Uterus (tissue), 4 donors: ENCODE results near the gene MYH15. TPM values are rescaled to one million over a fixed set of nuclear protein-coding genes. Genes with fewer than 3 reads are reported as not detected.

Source experiments
- DNase-seq, 2 donors: peaks; one replicate each; pipeline ENCODE4 v3.0.0-alpha.2; 2019 to 2020
- H3K27ac ChIP-seq, 2 donors: fragments of 200-600 bp; sonication (generic); 1 replicate in 1 of 2; 2 replicates in 1 of 2; pipeline ENCODE4 v1.5.1; 2016 to 2018
- H3K27me3 ChIP-seq, 2 donors: fragments of 200-600 bp; sonication (generic); one replicate each; pipeline ENCODE4 v1.5.1; 2018 to 2019; ENCODE audit warnings: control low read depth in 1 of 2
- H3K36me3 ChIP-seq, 2 donors: fragments of 200-600 bp; sonication (generic); one replicate each; pipeline ENCODE4 v1.5.1; 2019; ENCODE audit warnings: control low read depth in 1 of 2
- H3K4me1 ChIP-seq, 2 donors: fragments of 200-600 bp; sonication (generic); one replicate each; pipeline ENCODE4 v1.5.1; 2018 to 2019; ENCODE audit warnings: control low read depth in 1 of 2
- H3K4me3 ChIP-seq, 2 donors: fragments of 200-600 bp; sonication (generic); 1 replicate in 1 of 2; 2 replicates in 1 of 2; pipeline ENCODE4 v1.5.1; 2018 to 2019; ENCODE audit warnings: mild to moderate bottlenecking in 1 of 2
- H3K9me3 ChIP-seq, 2 donors: fragments of 200-600 bp; sonication (generic); one replicate each; pipeline ENCODE4 v1.5.1; 2019; ENCODE audit warnings: control low read depth in 1 of 2
- POLR2A ChIP-seq, 2 donors: fragments of 450-650 bp; IDR thresholded peaks; one replicate each; pipeline ENCODE4 v1.6.1; 2016; ENCODE audit warnings: antibody characterized with exemption in 2 of 2, mild to moderate bottlenecking in 1 of 2, moderate library complexity in 1 of 2
- intact Hi-C: fragments of 100-400 bp; cut with DNase I; formaldehyde crosslinking; loops from one replicate; pipeline ENCODE4 v1.15.1; 2023; ENCODE audit warnings: low total_unique reads
- total RNA-seq, 4 donors: library from RNA; depleted of rRNA in 3 of 4; stranded (reverse); fragments of >200 nt in 3 of 4; gene quantifications; one replicate each; pipeline versions ENCODE4 v1.1.0 to v1.2.4, GENCODE V29; 2014 to 2023
- TF ChIP-seq, protein P1 (sequence below), 4 experiments: fragments of 200-600 bp in 2 of 4; fragments of 450-650 bp in 2 of 4; sonication (generic) in 2 of 4; IDR thresholded peaks; one replicate each; pipeline ENCODE4 v1.5.1; 2016 to 2019; ENCODE audit warnings: antibody characterized with exemption in 4 of 4, mild to moderate bottlenecking in 2 of 4, moderate library complexity in 1 of 4
- donor health status: DM: yes; HTN: yes; CAD: no.

The MYH15 gene
- total RNA-seq, 4 donors from 2014 or later = 0.12 to 0.62 TPM; not detected in 2

DNA sequence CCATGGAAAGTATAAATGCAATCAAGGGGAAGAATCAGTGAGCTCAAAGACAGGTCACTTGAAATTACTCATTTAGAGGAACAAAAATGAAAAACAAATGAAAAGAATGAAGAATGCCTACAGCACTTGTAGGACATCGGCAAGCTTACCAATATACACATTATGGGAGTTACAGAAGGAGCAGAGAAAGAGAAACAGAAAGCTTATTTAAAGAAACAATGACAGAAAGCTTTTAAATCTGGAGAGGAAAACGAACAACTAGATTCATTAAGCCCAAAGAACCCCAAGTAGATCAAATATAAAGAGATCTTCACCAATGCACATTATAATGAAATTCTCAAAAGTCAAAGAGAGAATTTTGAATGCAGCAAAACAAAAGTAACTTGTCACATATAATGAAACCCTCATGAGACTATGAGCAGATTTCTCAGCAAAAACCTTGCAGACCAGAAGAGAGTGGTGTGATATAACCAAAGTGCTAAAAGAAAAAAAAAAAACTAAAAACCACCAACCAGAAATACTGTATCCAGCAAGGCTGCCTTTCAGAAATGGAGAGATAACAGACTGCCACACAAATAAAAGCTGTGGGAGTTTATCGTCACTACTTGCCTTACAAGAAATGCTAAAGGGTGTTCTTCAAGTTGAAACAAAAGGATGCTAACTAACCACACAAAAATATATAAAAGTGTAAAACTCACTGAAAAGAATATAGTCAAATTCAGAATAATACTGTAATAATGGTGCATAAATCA is 63.1 kb downstream of the MYH15 start:
- Histone ChIP-seq H3K9me3 (peaks cover 0 to 7% of the 10 kb centered on the region in 2 donors), H3K36me3 (no peaks in the 10 kb centered on the region), H3K27ac (no peak overlapping the region), H3K4me1 (no peaks in the 10 kb centered on the region), H3K4me3 (no peak overlapping the region), H3K27me3 (no peaks in the 10 kb centered on the region)
- TF ChIP-seq, protein P1, sequence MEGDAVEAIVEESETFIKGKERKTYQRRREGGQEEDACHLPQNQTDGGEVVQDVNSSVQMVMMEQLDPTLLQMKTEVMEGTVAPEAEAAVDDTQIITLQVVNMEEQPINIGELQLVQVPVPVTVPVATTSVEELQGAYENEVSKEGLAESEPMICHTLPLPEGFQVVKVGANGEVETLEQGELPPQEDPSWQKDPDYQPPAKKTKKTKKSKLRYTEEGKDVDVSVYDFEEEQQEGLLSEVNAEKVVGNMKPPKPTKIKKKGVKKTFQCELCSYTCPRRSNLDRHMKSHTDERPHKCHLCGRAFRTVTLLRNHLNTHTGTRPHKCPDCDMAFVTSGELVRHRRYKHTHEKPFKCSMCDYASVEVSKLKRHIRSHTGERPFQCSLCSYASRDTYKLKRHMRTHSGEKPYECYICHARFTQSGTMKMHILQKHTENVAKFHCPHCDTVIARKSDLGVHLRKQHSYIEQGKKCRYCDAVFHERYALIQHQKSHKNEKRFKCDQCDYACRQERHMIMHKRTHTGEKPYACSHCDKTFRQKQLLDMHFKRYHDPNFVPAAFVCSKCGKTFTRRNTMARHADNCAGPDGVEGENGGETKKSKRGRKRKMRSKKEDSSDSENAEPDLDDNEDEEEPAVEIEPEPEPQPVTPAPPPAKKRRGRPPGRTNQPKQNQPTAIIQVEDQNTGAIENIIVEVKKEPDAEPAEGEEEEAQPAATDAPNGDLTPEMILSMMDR (IDR thresholded peaks at IDR 0.05) = no peak
- TF ChIP-seq POLR2A (IDR thresholded peaks at IDR 0.05) = no peak
- intact Hi-C loops = no loop called here
- no peak for DNase-seq

DNA sequence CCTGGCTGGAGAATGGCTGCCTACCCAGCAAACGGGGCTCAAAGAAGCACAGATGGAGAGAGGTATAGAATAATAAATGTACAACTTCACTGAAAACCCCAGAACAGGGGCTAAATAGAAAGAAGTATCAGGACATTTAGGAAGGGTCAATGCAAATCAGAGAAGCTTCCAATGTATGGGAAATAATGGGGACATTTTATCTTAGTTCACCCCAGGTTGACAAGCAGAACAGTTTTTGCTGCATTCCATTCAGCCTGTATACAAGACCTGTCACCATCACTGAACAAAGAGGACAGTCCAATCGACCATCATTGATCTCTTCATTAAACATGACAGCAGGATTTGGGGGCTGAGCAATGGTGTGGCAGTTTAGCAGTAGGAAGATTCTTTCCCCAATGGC is 68.1 kb downstream of the MYH15 start:
- no peak overlapping the region for H3K27ac ChIP-seq
- intact Hi-C loops = no loop called here
- peaks cover 0 to 7% of the 10 kb centered on the region in 2 donors for H3K9me3 ChIP-seq
- no peaks in the 10 kb centered on the region for H3K27me3 ChIP-seq
- no peak for DNase-seq
- H3K4me1 ChIP-seq = no peaks in the 10 kb centered on the region
- no peak for TF ChIP-seq POLR2A (IDR thresholded peaks at IDR 0.05)
- TF ChIP-seq, protein P1 (IDR thresholded peaks at IDR 0.05) = no peak
- H3K4me3 ChIP-seq = no peak overlapping the region
- H3K36me3 ChIP-seq = no peaks in the 10 kb centered on the region

DNA sequence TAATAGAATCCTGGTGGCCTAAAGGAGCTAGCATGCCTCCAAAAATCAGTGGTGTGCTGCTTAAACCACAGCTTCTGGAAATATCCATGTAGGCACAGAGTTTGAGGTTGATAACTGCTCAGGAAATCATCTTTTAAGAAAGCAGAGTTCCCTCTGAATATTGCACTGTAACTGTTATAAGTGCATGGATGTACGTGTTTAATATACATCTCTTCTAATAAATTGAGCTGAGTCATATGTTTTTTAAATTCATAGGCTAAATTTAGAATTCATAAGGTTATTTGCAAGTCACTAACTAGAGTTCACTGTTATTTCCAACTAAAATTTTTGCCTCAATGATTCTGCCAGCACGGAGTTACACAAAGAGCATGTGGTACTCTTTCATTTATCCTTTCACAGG is 68.9 kb downstream of the MYH15 start:
- DNase-seq = no peak
- Histone ChIP-seq H3K4me3 (no peak overlapping the region), H3K9me3 (peaks cover 0 to 6% of the 10 kb centered on the region in 2 donors), H3K36me3 (no peaks in the 10 kb centered on the region), H3K27me3 (no peaks in the 10 kb centered on the region), H3K27ac (no peak overlapping the region), H3K4me1 (no peaks in the 10 kb centered on the region)
- intact Hi-C loops = no loop called here
- no peak for TF ChIP-seq POLR2A (IDR thresholded peaks at IDR 0.05)
- TF ChIP-seq, protein P1 (IDR thresholded peaks at IDR 0.05) = no peak

DNA sequence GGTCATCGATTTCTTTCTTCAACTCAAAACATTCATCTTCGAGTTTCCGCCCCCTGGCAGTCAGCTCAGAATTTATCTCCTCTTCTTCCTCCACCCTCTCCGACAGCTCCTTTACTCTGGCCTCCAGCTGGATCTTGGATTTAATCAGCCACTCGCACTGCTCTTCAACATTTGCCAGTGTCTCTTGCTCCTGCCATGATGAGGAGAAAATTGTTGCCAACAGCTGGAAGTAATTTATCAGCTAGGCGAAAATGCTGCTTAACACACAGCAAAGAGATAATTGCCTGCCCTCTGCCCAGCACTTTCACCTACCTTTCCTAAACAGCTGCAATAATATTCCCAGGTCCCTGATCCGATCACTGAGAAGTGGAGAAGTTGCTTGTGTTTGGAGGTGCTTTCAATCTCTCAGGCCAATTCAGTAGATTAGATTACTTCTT is 69.3 kb downstream of the MYH15 start:
- intact Hi-C loops = no loop called here
- TF ChIP-seq POLR2A (IDR thresholded peaks at IDR 0.05) = no peak
- TF ChIP-seq, protein P1 (IDR thresholded peaks at IDR 0.05) = no peak
- no peak for DNase-seq
- no peaks in the 10 kb centered on the region for H3K36me3 ChIP-seq
- no peak overlapping the region for H3K4me3 ChIP-seq
- no peaks in the 10 kb centered on the region for H3K27me3 ChIP-seq
- no peak overlapping the region for H3K27ac ChIP-seq
- peaks cover 0 to 1% of the 10 kb centered on the region in 2 donors for H3K9me3 ChIP-seq
- no peaks in the 10 kb centered on the region for H3K4me1 ChIP-seq

DNA sequence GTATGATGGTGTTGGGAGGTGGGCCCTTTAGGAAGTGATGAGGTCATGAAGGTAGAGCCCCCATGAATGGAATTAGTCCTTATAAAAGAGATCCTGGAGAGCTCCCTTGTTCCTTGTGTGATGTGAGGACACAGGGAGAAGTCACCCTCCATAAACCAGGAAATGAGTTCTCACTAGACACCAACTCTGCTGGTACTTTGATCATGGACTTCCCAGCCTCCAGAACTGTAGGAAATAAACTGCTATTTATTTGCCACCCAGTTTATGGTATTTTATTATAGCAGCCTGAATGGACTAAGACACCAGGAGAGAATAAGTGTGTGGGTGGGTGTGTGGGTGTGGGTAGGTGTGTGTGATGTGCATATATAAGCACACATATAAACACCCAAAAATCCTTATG is 71.9 kb downstream of the MYH15 start:
- no peaks in the 10 kb centered on the region for H3K27me3 ChIP-seq
- no peaks in the 10 kb centered on the region for H3K36me3 ChIP-seq
- no peak for DNase-seq
- no peaks in the 10 kb centered on the region for H3K4me1 ChIP-seq
- intact Hi-C loops = no loop called here
- H3K4me3 ChIP-seq = no peak overlapping the region
- TF ChIP-seq, protein P1 (IDR thresholded peaks at IDR 0.05) = no peak
- no peak for TF ChIP-seq POLR2A (IDR thresholded peaks at IDR 0.05)
- H3K27ac ChIP-seq = no peak overlapping the region
- H3K9me3 ChIP-seq = no peaks in the 10 kb centered on the region
